ENCODE data around the gene IMPG2.

IMPG2 gene

GRCh38 chr3:101203411-101203810 is 117.0 kb downstream of the IMPG2 start:
- H3K9me3 ChIP-seq (ENCODE audit: insufficient read depth, low read depth, low read length): no peaks in the 10 kb centered on the region
- 92% methylated on average over 5 of the region's 5 CpGs for WGBS
- H3K27me3 ChIP-seq (ENCODE audit: insufficient read depth, low read length): no peaks in the 10 kb centered on the region
- H3K9ac ChIP-seq (ENCODE audit: low read depth, low read length): no peak overlapping the region
- H3K27ac ChIP-seq (ENCODE audit: low read depth, low read length): no peak overlapping the region
- no peak overlapping the region for H3K4me3 ChIP-seq (ENCODE audit: low read length)
- no peaks in the 10 kb centered on the region for H3K4me1 ChIP-seq (ENCODE audit: insufficient read depth, low read length)
- no peaks in the 10 kb centered on the region for H3K36me3 ChIP-seq (ENCODE audit: insufficient read depth, low read length)

- H3K4me3 ChIP-seq (ENCODE audit: low read length): no peak overlapping the region
- no peak overlapping the region for H3K9ac ChIP-seq (ENCODE audit: low read depth, low read length)
- no peaks in the 10 kb centered on the region for H3K36me3 ChIP-seq (ENCODE audit: insufficient read depth, low read length)
- H3K27me3 ChIP-seq (ENCODE audit: insufficient read depth, low read length): no peaks in the 10 kb centered on the region
- no peaks in the 10 kb centered on the region for H3K9me3 ChIP-seq (ENCODE audit: insufficient read depth, low read depth, low read length)
- 83% methylated on average over 1 of the region's 1 CpG for WGBS
- H3K27ac ChIP-seq (ENCODE audit: low read depth, low read length): no peak overlapping the region
- H3K4me1 ChIP-seq (ENCODE audit: insufficient read depth, low read length): no peaks in the 10 kb centered on the region
Measured at GRCh38 chr3:101202640-101203039, 117.7 kb downstream of the IMPG2 start.

GRCh38 chr3:101200461-101200860 is 119.9 kb downstream of the IMPG2 start:
- Histone ChIP-seq H3K27ac (ENCODE audit: low read depth, low read length) (no peak overlapping the region), H3K4me1 (ENCODE audit: insufficient read depth, low read length) (no peaks in the 10 kb centered on the region), H3K9me3 (ENCODE audit: insufficient read depth, low read depth, low read length) (no peaks in the 10 kb centered on the region), H3K27me3 (ENCODE audit: insufficient read depth, low read length) (no peaks in the 10 kb centered on the region), H3K9ac (ENCODE audit: low read depth, low read length) (no peak overlapping the region), H3K4me3 (ENCODE audit: low read length) (no peak overlapping the region), H3K36me3 (ENCODE audit: insufficient read depth, low read length) (no peaks in the 10 kb centered on the region)
- 82% methylated on average over 3 of the region's 3 CpGs for WGBS

GRCh38 chr3:101195951-101196713 is 124.2 kb downstream of the IMPG2 start:
- no peak overlapping the region for H3K4me3 ChIP-seq (ENCODE audit: low read length)
- no peaks in the 10 kb centered on the region for H3K36me3 ChIP-seq (ENCODE audit: insufficient read depth, low read length)
- 52% methylated on average over 3 of the region's 6 CpGs for WGBS
- no peak overlapping the region for H3K9ac ChIP-seq (ENCODE audit: low read depth, low read length)
- H3K9me3 ChIP-seq (ENCODE audit: insufficient read depth, low read depth, low read length): no peaks in the 10 kb centered on the region
- no peaks in the 10 kb centered on the region for H3K27me3 ChIP-seq (ENCODE audit: insufficient read depth, low read length)
- no peaks in the 10 kb centered on the region for H3K4me1 ChIP-seq (ENCODE audit: insufficient read depth, low read length)
- H3K27ac ChIP-seq (ENCODE audit: low read depth, low read length): no peak overlapping the region

- Histone ChIP-seq H3K4me1 (ENCODE audit: insufficient read depth, low read length) (no peaks in the 10 kb centered on the region), H3K27ac (ENCODE audit: low read depth, low read length) (no peak overlapping the region), H3K4me3 (ENCODE audit: low read length) (no peak overlapping the region), H3K9me3 (ENCODE audit: insufficient read depth, low read depth, low read length) (no peaks in the 10 kb centered on the region), H3K27me3 (ENCODE audit: insufficient read depth, low read length) (no peaks in the 10 kb centered on the region), H3K9ac (ENCODE audit: low read depth, low read length) (no peak overlapping the region), H3K36me3 (ENCODE audit: insufficient read depth, low read length) (no peaks in the 10 kb centered on the region)
- 43% methylated on average over 2 of the region's 3 CpGs for WGBS
Measured at GRCh38 chr3:101194392-101194791, 126.0 kb downstream of the IMPG2 start.

GRCh38 chr3:101193957-101194356 is 126.4 kb downstream of the IMPG2 start:
- Histone ChIP-seq H3K4me3 (ENCODE audit: low read length) (no peak overlapping the region), H3K9ac (ENCODE audit: low read depth, low read length) (no peak overlapping the region), H3K27me3 (ENCODE audit: insufficient read depth, low read length) (no peaks in the 10 kb centered on the region), H3K27ac (ENCODE audit: low read depth, low read length) (no peak overlapping the region), H3K36me3 (ENCODE audit: insufficient read depth, low read length) (no peaks in the 10 kb centered on the region), H3K9me3 (ENCODE audit: insufficient read depth, low read depth, low read length) (no peaks in the 10 kb centered on the region), H3K4me1 (ENCODE audit: insufficient read depth, low read length) (no peaks in the 10 kb centered on the region)
- 96% methylated on average over 3 of the region's 3 CpGs for WGBS

DNA sequence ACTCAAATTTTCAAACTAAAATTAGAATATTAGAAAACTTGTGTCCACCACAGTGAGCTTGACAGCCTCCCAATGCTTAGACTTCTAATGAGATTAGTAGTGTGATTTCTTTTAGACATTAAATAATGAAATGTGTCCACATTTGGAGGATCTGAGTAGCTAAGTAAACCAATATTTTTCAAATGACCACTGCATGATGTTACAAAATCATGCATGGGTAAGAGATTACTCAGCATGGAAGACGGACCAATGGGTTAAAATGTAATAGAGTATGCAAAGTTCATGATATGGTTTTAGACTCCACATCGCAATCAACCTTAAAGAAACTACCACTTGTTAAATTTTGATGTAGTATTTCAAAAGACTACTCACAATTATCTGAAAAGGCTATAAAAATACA is 130.6 kb downstream of the IMPG2 start:
- no peak overlapping the region for H3K27ac ChIP-seq (ENCODE audit: low read depth, low read length)
- WGBS: 90% methylated on average over 1 of the region's 2 CpGs

GRCh38 chr3:101189176-101189575 is 131.2 kb downstream of the IMPG2 start:
- no peak overlapping the region for H3K4me3 ChIP-seq (ENCODE audit: low read length)
- H3K36me3 ChIP-seq (ENCODE audit: insufficient read depth, low read length): no peaks in the 10 kb centered on the region
- no peak overlapping the region for H3K9ac ChIP-seq (ENCODE audit: low read depth, low read length)
- H3K27me3 ChIP-seq (ENCODE audit: insufficient read depth, low read length): no peaks in the 10 kb centered on the region
- H3K4me1 ChIP-seq (ENCODE audit: insufficient read depth, low read length): no peaks in the 10 kb centered on the region
- 94% methylated on average over 2 of the region's 2 CpGs for WGBS
- H3K27ac ChIP-seq (ENCODE audit: low read depth, low read length): no peak overlapping the region
- no peaks in the 10 kb centered on the region for H3K9me3 ChIP-seq (ENCODE audit: insufficient read depth, low read depth, low read length)

More for the DNA sequence above, 130.6 kb downstream of the IMPG2 start:
- Histone ChIP-seq H3K4me3 (ENCODE audit: low read length) (no peak overlapping the region), H3K27me3 (ENCODE audit: insufficient read depth, low read length) (no peaks in the 10 kb centered on the region), H3K9me3 (ENCODE audit: insufficient read depth, low read depth, low read length) (no peaks in the 10 kb centered on the region), H3K9ac (ENCODE audit: low read depth, low read length) (no peak overlapping the region), H3K4me1 (ENCODE audit: insufficient read depth, low read length) (no peaks in the 10 kb centered on the region), H3K36me3 (ENCODE audit: insufficient read depth, low read length) (no peaks in the 10 kb centered on the region)

DNA sequence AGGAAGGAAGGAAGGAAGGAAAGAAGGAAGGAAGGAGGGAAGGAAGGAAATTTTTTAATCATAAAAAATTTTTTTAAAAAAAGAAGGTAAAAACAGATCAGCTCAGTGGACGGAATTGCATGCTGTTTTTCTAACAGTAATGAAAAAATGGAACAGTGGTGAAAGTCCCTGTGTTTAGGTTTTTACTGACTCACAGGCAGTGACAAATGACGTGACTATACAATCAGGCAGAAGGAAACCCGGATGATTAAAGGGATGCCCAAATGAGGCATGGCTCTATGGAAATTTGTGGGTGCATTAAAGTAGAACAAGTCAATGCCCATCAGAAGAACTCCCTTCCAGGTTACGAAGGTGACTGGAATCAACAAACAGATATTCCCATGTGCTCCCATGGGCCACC is 135.0 kb downstream of the IMPG2 start:
- no peak overlapping the region for H3K27ac ChIP-seq (ENCODE audit: low read depth, low read length)
- H3K27me3 ChIP-seq (ENCODE audit: insufficient read depth, low read length): no peaks in the 10 kb centered on the region
- H3K4me1 ChIP-seq (ENCODE audit: insufficient read depth, low read length): no peaks in the 10 kb centered on the region
- H3K9ac ChIP-seq (ENCODE audit: low read depth, low read length): no peak overlapping the region
- no peaks in the 10 kb centered on the region for H3K36me3 ChIP-seq (ENCODE audit: insufficient read depth, low read length)
- WGBS: 95% methylated on average over 4 of the region's 4 CpGs
- no peaks in the 10 kb centered on the region for H3K9me3 ChIP-seq (ENCODE audit: insufficient read depth, low read depth, low read length)
- H3K4me3 ChIP-seq (ENCODE audit: low read length): no peak overlapping the region

GRCh38 chr3:101184111-101184510 is 136.3 kb downstream of the IMPG2 start:
- no peaks in the 10 kb centered on the region for H3K27me3 ChIP-seq (ENCODE audit: insufficient read depth, low read length)
- H3K36me3 ChIP-seq (ENCODE audit: insufficient read depth, low read length): no peaks in the 10 kb centered on the region
- no peak overlapping the region for H3K9ac ChIP-seq (ENCODE audit: low read depth, low read length)
- H3K4me3 ChIP-seq (ENCODE audit: low read length): no peak overlapping the region
- no peaks in the 10 kb centered on the region for H3K4me1 ChIP-seq (ENCODE audit: insufficient read depth, low read length)
- H3K9me3 ChIP-seq (ENCODE audit: insufficient read depth, low read depth, low read length): no peaks in the 10 kb centered on the region
- H3K27ac ChIP-seq (ENCODE audit: low read depth, low read length): no peak overlapping the region

DNA sequence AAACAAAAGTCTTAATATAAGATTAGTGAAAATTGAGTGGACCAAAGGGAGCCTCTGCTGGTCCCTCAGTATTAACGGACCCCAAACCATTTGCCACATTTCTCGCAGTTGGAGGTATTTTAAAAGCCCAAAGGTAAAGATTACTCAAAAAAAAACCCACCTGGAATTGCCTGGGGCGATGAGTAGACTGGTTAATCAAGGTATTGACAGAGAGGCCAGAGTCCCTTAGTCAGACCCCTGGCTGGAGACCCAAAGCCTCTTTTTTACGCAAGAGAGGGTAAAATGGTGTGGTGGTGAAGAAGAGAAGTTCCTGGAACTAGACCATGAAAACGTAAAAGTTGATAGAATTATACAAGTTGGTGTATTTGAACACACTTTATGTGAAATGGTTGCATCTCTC is 137.2 kb downstream of the IMPG2 start:
- H3K36me3 ChIP-seq (ENCODE audit: insufficient read depth, low read length): no peaks in the 10 kb centered on the region
- H3K27ac ChIP-seq (ENCODE audit: low read depth, low read length): no peak overlapping the region
- H3K27me3 ChIP-seq (ENCODE audit: insufficient read depth, low read length): no peaks in the 10 kb centered on the region
- no peak overlapping the region for H3K9ac ChIP-seq (ENCODE audit: low read depth, low read length)
- 93% methylated on average over 5 of the region's 5 CpGs for WGBS
- no peaks in the 10 kb centered on the region for H3K9me3 ChIP-seq (ENCODE audit: insufficient read depth, low read depth, low read length)
- no peak overlapping the region for H3K4me3 ChIP-seq (ENCODE audit: low read length)
- no peaks in the 10 kb centered on the region for H3K4me1 ChIP-seq (ENCODE audit: insufficient read depth, low read length)

DNA sequence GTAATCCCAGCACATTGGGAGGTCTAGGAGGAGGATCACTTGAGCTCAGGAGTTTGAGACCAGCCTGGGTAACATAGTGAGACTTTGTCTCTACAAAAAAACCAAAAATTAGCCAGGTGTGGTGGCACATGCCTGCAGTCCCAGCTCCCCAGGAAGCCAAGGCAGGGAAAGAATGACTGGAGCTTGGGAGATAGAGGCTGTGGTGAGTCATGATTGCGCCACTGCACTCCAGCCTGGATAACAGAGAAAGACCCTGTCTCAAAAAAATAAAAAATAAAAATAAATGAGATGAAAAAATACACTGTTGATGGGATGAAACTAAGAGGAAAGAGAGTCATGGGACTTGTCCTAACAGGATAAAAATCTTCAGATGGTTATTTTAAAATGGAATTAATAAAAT is 137.6 kb downstream of the IMPG2 start:
- no CpG with 5 or more reads among the region's 1 CpG for WGBS

More for the DNA sequence above, 137.6 kb downstream of the IMPG2 start:
- Histone ChIP-seq H3K4me1 (ENCODE audit: insufficient read depth, low read length) (no peaks in the 10 kb centered on the region), H3K36me3 (ENCODE audit: insufficient read depth, low read length) (no peaks in the 10 kb centered on the region), H3K9me3 (ENCODE audit: insufficient read depth, low read depth, low read length) (no peaks in the 10 kb centered on the region), H3K9ac (ENCODE audit: low read depth, low read length) (no peak overlapping the region), H3K27me3 (ENCODE audit: insufficient read depth, low read length) (no peaks in the 10 kb centered on the region), H3K27ac (ENCODE audit: low read depth, low read length) (no peak overlapping the region), H3K4me3 (ENCODE audit: low read length) (no peak overlapping the region)

Data from HUES64 (cell line).